Hindlimb muscle (tissue), 1 donor: ENCODE data around the gene GPR75. TPM values are rescaled to one million over a fixed set of nuclear protein-coding genes. Genes with fewer than 3 reads are reported as not detected.

Experiments
- DNase-seq: peaks from one replicate; pipeline ENCODE4 v3.0.0-alpha.2; 2013
- polyA plus RNA-seq: library from polyadenylated mRNA; unstranded; fragments of 120-200 nt; gene quantifications from one replicate; pipeline ENCODE4 v1.2.1, GENCODE V29; 2013; ENCODE audit not compliant: insufficient read length

The GPR75 gene
- 1.9 TPM for polyA plus RNA-seq

DNA sequence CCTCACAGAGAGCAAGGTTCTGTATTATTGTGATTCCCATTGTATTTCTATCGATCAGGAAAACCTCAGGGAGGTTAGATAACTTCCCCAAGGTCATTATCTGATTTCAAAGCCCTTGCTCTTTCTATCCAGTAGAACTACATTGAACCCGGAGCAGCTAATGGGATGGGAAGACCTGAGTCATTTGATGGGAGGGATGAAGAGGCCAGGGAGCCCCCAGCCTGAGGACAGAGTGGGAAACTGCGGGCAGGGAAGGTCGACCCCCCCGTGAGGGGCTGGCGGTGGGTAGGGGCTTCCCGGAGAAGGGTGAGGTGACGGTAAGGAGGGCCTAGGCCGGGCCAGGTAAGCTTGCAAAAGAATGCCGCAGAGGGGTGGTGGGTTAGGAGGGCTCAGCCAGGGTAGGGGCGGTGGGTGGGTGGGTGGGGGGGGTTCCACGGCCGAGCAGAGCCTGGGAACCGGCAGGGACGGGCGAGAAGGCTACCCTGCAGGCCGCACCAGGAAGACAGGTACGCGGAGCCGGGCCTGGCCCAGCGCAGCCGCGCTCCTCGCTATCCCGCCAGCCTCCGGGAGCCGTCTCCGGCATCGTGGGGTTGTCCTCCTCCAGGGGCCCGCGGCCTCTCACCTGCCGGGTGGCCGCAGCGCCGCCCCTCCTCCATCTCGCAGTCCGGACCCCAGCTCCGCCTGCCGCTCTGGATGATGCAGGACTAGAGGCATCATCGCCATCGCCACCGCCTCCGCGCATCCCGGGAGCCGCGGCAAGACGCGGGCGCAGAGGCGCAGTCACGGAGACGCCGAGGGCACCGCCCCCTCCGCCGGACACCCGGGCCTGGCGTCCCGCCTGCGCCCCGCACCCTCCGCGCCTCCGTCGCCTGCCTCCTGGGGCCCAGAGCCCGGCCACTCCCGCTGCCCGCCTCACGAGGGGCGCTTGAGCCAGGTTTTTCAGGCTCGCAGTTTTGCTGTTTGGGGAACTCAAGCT, at the start of gene GPR75:
GPR75 (minus strand) TSS at position 762 of the 976 bp plus-strand sequence. CDS start 5,211 bp downstream, outside the sequence.
- DNase-seq = peak; percentile 26

GRCh38 chr2:53907582-53907981, 47.8 kb upstream of the GPR75 start:
- no peak for DNase-seq

GRCh38 chr2:53905396-53905795, 45.6 kb upstream of the GPR75 start:
- no peak for DNase-seq

GRCh38 chr2:53903011-53903410, 43.2 kb upstream of the GPR75 start:
- no peak for DNase-seq

GRCh38 chr2:53901192-53901591, 41.4 kb upstream of the GPR75 start:
- DNase-seq = peak; percentile 19

DNA sequence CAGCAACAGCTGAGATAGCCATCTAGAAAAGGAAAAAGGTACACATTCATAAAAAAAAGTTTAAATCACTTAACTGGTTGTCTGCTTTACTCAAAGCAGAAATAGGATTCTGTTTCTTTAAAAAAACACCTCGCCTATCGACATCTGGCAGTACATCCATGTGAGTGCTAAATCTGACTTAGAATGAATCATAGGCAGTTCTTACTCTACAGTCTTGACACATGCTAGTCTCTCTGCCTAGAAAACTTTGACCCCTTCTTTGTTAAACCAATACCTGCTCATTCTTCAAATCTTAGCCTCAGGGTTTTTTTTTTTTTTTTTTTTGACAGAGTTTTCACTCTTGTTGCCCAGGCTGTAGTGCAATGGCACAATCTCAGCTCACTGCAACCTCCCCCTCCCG, 37.1 kb upstream of the GPR75 start:
- DNase-seq = no peak

- no peak for DNase-seq
Observed at GRCh38 chr2:53886406-53887280, 26.9 kb upstream of the GPR75 start.

GRCh38 chr2:53884883-53885282, 25.1 kb upstream of the GPR75 start:
- DNase-seq = no peak

- no peak for DNase-seq
Observed at GRCh38 chr2:53881986-53882385, 22.2 kb upstream of the GPR75 start.

DNA sequence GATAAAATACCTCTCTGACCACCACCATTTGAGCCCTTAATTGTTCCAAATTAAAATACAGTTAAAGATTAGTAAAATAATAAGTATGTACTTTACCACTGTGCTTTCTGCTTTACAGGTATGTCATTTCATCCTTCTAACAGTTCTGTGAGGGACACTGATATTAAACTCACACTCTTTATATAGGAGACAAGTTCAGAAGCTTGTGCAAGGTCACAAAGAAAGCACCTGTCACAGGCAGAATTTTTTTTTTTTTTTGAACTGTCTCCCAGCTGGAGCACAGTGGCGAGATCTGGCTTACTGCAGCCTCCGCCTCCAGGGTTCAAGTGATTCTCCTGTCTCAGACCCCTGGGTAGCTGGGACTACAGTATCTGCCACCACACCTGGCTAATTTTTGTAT, 21.6 kb upstream of the GPR75 start:
- DNase-seq = no peak

DNA sequence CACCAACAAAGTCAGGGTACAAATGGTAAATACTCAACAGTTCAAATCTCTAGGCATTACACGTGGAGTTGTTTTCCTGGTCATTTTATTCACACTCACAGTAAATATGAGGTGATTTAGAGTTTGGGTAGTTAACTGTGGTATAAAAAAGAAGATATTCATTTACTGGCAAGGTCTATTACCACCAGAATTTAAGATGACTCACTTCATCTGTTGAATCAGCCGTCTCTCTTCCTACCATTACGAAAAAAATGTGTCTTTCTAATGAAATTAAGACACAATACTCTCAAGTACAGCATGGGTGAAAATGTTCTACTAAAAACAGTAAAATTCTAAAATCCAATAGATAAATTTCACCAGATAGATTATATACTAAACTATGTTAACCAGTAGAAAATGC, 21.0 kb upstream of the GPR75 start:
- DNase-seq = no peak

- DNase-seq = no peak
Observed at GRCh38 chr2:53877556-53877955, 17.8 kb upstream of the GPR75 start.

DNA sequence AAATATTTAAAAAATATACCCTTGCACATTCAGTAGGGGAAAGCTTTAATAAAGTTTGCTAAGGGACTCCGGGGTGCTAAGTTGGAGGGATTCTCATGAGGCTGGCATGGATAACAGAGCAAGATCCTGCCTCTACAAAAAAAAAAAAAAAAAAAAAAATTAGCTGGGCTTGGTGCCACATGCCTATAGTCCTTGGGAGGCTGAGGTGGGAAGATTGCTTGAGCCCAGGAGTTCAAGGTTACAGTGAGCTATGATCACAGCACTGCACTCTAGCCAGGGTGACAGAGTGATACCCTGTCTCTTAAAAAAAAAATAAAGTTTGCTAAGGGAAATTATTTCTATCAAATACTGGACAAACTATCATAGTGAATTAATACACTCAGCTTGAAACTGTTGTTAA, 17.3 kb upstream of the GPR75 start:
- no peak for DNase-seq

GRCh38 chr2:53874401-53874950, 14.7 kb upstream of the GPR75 start:
- DNase-seq = no peak

- no peak for DNase-seq
Observed at GRCh38 chr2:53867773-53868172, 8.0 kb upstream of the GPR75 start.

DNA sequence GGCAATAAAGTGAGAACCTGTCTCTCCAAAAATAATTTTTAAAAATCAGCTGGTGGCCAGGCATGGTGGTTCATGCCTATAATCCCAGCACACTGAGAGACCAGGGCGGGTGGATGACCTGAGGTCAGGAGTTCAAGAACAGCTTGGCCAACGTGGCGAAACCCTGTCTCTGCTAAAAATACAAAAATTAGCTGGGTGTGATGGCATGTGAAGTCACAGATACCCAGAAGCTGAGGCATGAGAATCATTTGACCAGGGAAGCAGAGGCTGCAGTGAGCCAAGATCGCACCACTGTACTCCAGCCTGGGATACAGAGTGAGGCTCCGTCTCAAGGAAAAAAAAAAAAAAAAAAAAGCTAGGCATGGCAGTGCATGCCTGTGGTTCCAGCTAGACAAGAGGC, 7.4 kb upstream of the GPR75 start:
- no peak for DNase-seq

GRCh38 chr2:53865962-53866361, 6.2 kb upstream of the GPR75 start:
- DNase-seq = no peak

DNA sequence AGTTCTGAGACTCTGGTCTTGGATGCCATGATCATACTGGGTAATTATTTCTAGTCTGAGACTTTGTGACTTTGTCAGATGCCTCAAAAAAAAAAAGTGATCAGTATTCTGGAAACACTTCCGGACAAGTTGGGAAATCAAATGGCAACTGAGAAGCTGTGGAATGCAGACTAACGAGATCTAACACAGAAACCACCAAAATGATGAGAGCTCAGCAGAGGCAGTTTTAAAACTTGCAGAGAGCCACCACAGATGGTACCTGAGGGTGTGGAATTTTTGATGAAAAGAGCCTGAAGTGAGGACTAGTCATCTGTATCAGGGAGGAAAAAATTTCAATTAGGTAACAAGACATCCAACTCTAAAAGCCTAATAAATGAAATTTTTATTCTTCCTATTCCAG, 5.5 kb upstream of the GPR75 start:
- no peak for DNase-seq

GRCh38 chr2:53863538-53864227, 3.9 kb upstream of the GPR75 start:
- DNase-seq = no peak

DNA sequence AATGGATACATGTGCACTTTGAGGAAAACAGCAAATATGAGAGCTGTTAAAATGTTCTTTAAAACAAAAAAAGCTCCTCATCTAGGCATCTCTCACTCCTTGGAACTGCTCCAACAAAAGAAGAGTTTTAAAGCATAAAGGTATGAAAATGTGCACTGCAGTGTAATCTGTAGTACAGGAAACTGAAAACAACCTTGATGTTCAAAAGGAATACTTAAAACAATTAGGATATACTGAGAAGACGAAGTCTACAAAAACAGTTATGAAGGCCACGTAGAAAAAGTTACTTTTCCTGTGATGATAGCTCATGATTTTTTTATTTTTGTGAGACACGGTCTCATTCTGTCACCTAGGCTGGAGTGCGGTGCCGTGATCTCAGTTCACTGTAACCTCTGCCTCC, 2.1 kb upstream of the GPR75 start:
- DNase-seq = no peak

- no peak for DNase-seq
Observed at GRCh38 chr2:53856272-53856671, 3.5 kb downstream of the GPR75 start.

DNA sequence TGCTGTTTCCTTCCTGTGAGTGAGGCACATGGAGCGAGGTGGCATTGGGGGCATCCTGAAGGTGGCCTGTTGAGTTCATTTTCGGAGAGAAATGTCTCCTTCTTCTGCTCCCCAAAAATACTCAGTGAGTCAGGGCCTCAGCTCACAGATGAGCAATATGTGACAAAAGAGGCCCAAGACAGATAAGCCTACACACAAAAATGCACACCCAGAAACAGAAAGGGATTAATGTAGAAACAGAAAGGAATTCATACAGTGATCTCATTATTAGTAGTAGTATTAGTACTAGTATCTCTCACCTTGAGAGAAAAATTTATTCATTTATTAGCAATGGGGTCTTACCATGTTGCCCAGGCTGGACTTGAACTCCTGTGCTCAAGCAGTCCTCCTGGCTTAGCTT, 5.1 kb downstream of the GPR75 start:
- DNase-seq = no peak
